Activated naive CD8-positive, alpha-beta T cell (primary cell): ENCODE measurements around the gene CRAMP1.

Experiments
- H3K27ac Mint-ChIP-seq: one replicate; pipeline ENCODE4 v1.8.0; 2021; ENCODE audit warnings: mixed read lengths
- H3K27me3 Mint-ChIP-seq: one replicate; pipeline ENCODE4 v1.8.0; 2021; ENCODE audit warnings: mixed read lengths
- H3K36me3 Mint-ChIP-seq: one replicate; pipeline ENCODE4 v1.8.0; 2021; ENCODE audit warnings: mixed read lengths
- H3K4me1 Mint-ChIP-seq: one replicate; pipeline ENCODE4 v1.8.0; 2021; ENCODE audit warnings: low read depth, mixed read lengths
- H3K4me3 Mint-ChIP-seq: one replicate; pipeline ENCODE4 v1.8.0; 2021; ENCODE audit warnings: mild to moderate bottlenecking, mixed read lengths
- H3K9me3 Mint-ChIP-seq: one replicate; pipeline ENCODE4 v1.8.0; 2021; ENCODE audit warnings: low read depth, mixed read lengths

Gene CRAMP1

GRCh38 chr16:1669698-1670097 lies 57.5 kb downstream of the CRAMP1 start:
- no peaks in the 10 kb centered on the region for H3K9me3 Mint-ChIP-seq
- H3K4me3 Mint-ChIP-seq, result no peak overlapping the region
- H3K36me3 Mint-ChIP-seq, result peaks cover 4% of the 10 kb centered on the region
- H3K27me3 Mint-ChIP-seq, result no peaks in the 10 kb centered on the region
- H3K27ac Mint-ChIP-seq, result no peak overlapping the region
- no peaks in the 10 kb centered on the region for H3K4me1 Mint-ChIP-seq

GRCh38 chr16:1670371-1670770 lies 58.2 kb downstream of the CRAMP1 start:
- Mint-ChIP-seq H3K4me3 (no peak overlapping the region), H3K36me3 (no peaks in the 10 kb centered on the region), H3K4me1 (no peaks in the 10 kb centered on the region), H3K27me3 (no peaks in the 10 kb centered on the region), H3K9me3 (no peaks in the 10 kb centered on the region), H3K27ac (no peak overlapping the region)

DNA sequence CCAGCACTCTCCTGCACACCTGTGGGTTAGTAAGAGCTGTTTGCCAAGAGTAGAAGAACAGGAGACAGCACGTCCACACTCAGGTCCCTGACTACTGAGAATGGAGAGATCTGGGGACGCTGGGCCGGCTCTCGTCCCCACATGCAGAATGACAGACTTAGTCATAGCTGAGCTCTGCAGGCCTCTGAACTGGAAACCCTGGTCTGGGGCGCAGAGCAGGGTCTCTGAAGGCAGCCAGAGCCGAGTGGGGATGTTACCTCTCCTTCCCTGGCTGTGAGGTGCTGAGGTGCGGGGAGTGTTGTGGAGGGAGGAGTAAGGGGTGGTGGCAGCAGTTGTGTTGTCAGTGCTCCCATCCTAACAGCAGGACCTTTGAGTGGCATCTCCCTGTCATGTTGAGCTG lies 58.7 kb downstream of the CRAMP1 start:
- Mint-ChIP-seq H3K36me3 (no peaks in the 10 kb centered on the region), H3K4me1 (no peaks in the 10 kb centered on the region), H3K9me3 (no peaks in the 10 kb centered on the region), H3K4me3 (no peak overlapping the region), H3K27ac (no peak overlapping the region), H3K27me3 (no peaks in the 10 kb centered on the region)

DNA sequence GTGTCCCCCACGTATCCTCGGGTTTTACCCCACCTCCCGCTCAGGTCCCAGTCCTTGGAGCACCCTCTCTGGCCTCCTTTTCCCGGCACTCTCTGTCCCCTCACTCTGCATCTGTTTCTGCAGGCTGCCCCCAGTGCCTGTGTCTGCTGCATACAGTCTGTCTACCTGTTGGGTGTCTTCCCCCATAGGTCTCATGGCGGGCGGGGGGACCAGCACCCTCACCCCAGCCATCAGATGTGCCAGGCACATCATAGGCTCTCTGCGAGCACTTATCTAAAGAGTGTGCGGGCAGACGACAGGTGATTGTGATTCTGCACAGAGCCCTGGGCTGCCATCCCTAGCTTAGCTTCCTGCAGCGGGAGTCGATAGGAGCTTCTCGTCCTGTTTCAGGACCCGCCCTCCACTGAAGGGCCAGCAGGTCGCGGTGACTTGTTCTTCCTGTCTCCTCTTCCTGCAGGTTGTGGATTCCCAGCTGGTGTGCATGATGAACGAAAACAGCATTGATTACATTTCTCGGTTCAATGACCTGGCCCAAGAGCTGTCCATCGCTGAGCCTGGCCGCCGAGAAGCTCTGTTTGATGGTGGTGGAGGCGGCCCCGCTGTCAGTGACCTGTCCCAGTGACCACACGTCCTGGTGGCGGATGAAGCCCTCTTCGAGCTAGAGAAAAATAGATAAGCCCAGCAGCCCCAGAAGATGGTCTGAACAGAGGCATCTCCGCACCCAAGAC lies 61.4 kb downstream of the CRAMP1 start:
- no peak overlapping the region for H3K4me3 Mint-ChIP-seq
- no peaks in the 10 kb centered on the region for H3K27me3 Mint-ChIP-seq
- peaks cover 2% of the 10 kb centered on the region for H3K4me1 Mint-ChIP-seq
- no peaks in the 10 kb centered on the region for H3K36me3 Mint-ChIP-seq
- no peak overlapping the region for H3K27ac Mint-ChIP-seq
- H3K9me3 Mint-ChIP-seq, result no peaks in the 10 kb centered on the region

- Mint-ChIP-seq H3K4me1 (peaks cover 7% of the 10 kb centered on the region), H3K36me3 (no peaks in the 10 kb centered on the region), H3K4me3 (no peak overlapping the region)
These were observed 62.1 kb downstream of the CRAMP1 start for GRCh38 chr16:1674306-1674705.

GRCh38 chr16:1674751-1675664 lies 62.8 kb downstream of the CRAMP1 start:
- no peak overlapping the region for H3K4me3 Mint-ChIP-seq
- H3K27me3 Mint-ChIP-seq, result no peaks in the 10 kb centered on the region
- H3K9me3 Mint-ChIP-seq, result no peaks in the 10 kb centered on the region
- H3K27ac Mint-ChIP-seq, result no peak overlapping the region
- peaks cover 9% of the 10 kb centered on the region for H3K4me1 Mint-ChIP-seq
- H3K36me3 Mint-ChIP-seq, result no peaks in the 10 kb centered on the region

More at GRCh38 chr16:1674306-1674705, 62.1 kb downstream of the CRAMP1 start:
- no peaks in the 10 kb centered on the region for H3K9me3 Mint-ChIP-seq
- H3K27ac Mint-ChIP-seq, result no peak overlapping the region
- no peaks in the 10 kb centered on the region for H3K27me3 Mint-ChIP-seq

DNA sequence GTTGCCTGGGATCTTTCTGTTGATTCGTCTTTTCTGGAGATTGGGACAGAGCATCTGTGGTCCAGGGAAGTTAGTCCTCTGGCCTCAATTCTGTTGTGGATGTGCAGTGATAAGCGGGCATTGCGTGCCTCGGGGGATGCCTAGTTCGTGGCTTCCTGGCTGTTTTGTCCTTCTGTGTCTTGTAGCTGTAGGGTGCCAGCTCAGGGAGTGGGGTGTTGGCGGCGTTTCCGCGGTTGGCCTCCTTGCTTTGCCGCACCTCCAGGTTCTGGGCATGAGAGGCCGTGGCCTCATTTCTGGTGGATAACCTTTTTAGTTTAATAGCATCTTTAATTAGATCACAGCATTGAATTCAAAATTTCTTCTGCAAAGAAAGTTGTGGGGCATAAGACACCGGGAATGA lies 64.5 kb downstream of the CRAMP1 start:
- peaks cover 24% of the 10 kb centered on the region for H3K4me1 Mint-ChIP-seq
- H3K36me3 Mint-ChIP-seq, result no peaks in the 10 kb centered on the region
- H3K27me3 Mint-ChIP-seq, result no peaks in the 10 kb centered on the region
- no peaks in the 10 kb centered on the region for H3K9me3 Mint-ChIP-seq
- no peak overlapping the region for H3K27ac Mint-ChIP-seq
- H3K4me3 Mint-ChIP-seq, result no peak overlapping the region

- Mint-ChIP-seq H3K27ac (no peak overlapping the region), H3K4me3 (peak overlapping the region; percentile 69), H3K4me1 (peaks cover 24% of the 10 kb centered on the region), H3K27me3 (no peaks in the 10 kb centered on the region), H3K9me3 (no peaks in the 10 kb centered on the region), H3K36me3 (no peaks in the 10 kb centered on the region)
These were observed 65.2 kb downstream of the CRAMP1 start for GRCh38 chr16:1677339-1677738.

GRCh38 chr16:1677942-1678499 lies 65.9 kb downstream of the CRAMP1 start, which contains the start of gene JPT2:
TSS of gene JPT2 (plus strand) at chr16:1678279. CDS start at chr16:1678313, 34 bp downstream.
- H3K9me3 Mint-ChIP-seq, result no peaks in the 10 kb centered on the region
- H3K36me3 Mint-ChIP-seq, result no peaks in the 10 kb centered on the region
- H3K27ac Mint-ChIP-seq, result peak within 1 kb of the TSS; percentile 92
- H3K4me3 Mint-ChIP-seq, result peak within 1 kb of the TSS; percentile 97
- no peaks in the 10 kb centered on the region for H3K27me3 Mint-ChIP-seq
- H3K4me1 Mint-ChIP-seq, result peaks cover 24% of the 10 kb centered on the region

GRCh38 chr16:1678500-1679098 lies 66.4 kb downstream of the CRAMP1 start:
- Mint-ChIP-seq H3K27me3 (no peaks in the 10 kb centered on the region), H3K9me3 (no peaks in the 10 kb centered on the region), H3K4me3 (peak overlapping the region; percentile 97), H3K4me1 (peaks cover 24% of the 10 kb centered on the region), H3K27ac (peak overlapping the region; percentile 92), H3K36me3 (peaks cover 2% of the 10 kb centered on the region)

DNA sequence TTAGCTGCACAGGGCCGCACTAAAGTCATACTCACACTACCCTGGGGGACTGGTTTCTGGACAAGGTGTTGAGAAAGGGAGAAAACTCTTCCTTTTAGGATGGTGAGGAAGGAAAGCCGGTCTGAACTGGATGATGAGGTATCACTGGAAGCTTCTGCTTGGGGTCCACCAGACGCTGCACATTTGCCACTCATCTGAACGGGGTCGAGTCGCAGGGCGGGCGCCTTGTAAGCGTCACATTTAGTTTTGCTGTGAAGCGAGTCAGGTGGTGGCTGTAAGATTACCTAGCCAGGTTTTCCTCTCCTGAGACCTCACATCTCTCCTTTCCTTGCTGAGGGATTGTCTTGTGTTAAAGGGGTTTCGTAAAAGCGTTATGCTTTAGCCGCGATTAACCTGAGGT lies 68.2 kb downstream of the CRAMP1 start:
- H3K27me3 Mint-ChIP-seq, result no peaks in the 10 kb centered on the region
- no peak overlapping the region for H3K27ac Mint-ChIP-seq
- H3K4me1 Mint-ChIP-seq, result peaks cover 26% of the 10 kb centered on the region
- H3K4me3 Mint-ChIP-seq, result peak overlapping the region; percentile 22
- no peaks in the 10 kb centered on the region for H3K9me3 Mint-ChIP-seq
- peaks cover 4% of the 10 kb centered on the region for H3K36me3 Mint-ChIP-seq

- peaks cover 26% of the 10 kb centered on the region for H3K4me1 Mint-ChIP-seq
- no peaks in the 10 kb centered on the region for H3K9me3 Mint-ChIP-seq
- no peaks in the 10 kb centered on the region for H3K27me3 Mint-ChIP-seq
- no peak overlapping the region for H3K27ac Mint-ChIP-seq
- peaks cover 4% of the 10 kb centered on the region for H3K36me3 Mint-ChIP-seq
- H3K4me3 Mint-ChIP-seq, result peak overlapping the region; percentile 42
These were observed 68.9 kb downstream of the CRAMP1 start for GRCh38 chr16:1681032-1681431.

- Mint-ChIP-seq H3K9me3 (no peaks in the 10 kb centered on the region), H3K27me3 (no peaks in the 10 kb centered on the region), H3K36me3 (peaks cover 4% of the 10 kb centered on the region), H3K27ac (no peak overlapping the region), H3K4me3 (no peak overlapping the region), H3K4me1 (peaks cover 4% of the 10 kb centered on the region)
These were observed 75.5 kb downstream of the CRAMP1 start for GRCh38 chr16:1687427-1688316.
